ENCODE results near the gene NKD1.

The NKD1 gene

GRCh38 chr16:50616883-50617645 lies 68.9 kb downstream of the NKD1 start:
- H3K9ac ChIP-seq (ENCODE audit: low read depth, low read length) = no peak overlapping the region
- no peak overlapping the region for H3K4me3 ChIP-seq (ENCODE audit: low read depth, low read length)
- H3K9me3 ChIP-seq (ENCODE audit: control insufficient read depth, insufficient read depth, low read length) = no peaks in the 10 kb centered on the region
- peaks cover 2% of the 10 kb centered on the region for H3K36me3 ChIP-seq (ENCODE audit: control insufficient read depth, insufficient read depth, low read length)
- H3K4me1 ChIP-seq (ENCODE audit: control insufficient read depth, insufficient read depth, low read length) = peaks cover 3% of the 10 kb centered on the region
- H3K27me3 ChIP-seq (ENCODE audit: control insufficient read depth, insufficient read depth, low read length) = no peaks in the 10 kb centered on the region

- H3K9ac ChIP-seq (ENCODE audit: low read depth, low read length) = no peak overlapping the region
These were observed 69.5 kb downstream of the NKD1 start for GRCh38 chr16:50617646-50618184.

GRCh38 chr16:50618238-50618918 lies 70.2 kb downstream of the NKD1 start:
- Histone ChIP-seq H3K27me3 (ENCODE audit: control insufficient read depth, insufficient read depth, low read length) (no peaks in the 10 kb centered on the region), H3K9ac (ENCODE audit: low read depth, low read length) (no peak overlapping the region), H3K36me3 (ENCODE audit: control insufficient read depth, insufficient read depth, low read length) (peaks cover 2% of the 10 kb centered on the region), H3K4me3 (ENCODE audit: low read depth, low read length) (no peak overlapping the region), H3K4me1 (ENCODE audit: control insufficient read depth, insufficient read depth, low read length) (peaks cover 3% of the 10 kb centered on the region), H3K9me3 (ENCODE audit: control insufficient read depth, insufficient read depth, low read length) (no peaks in the 10 kb centered on the region)

More at GRCh38 chr16:50617646-50618184, 69.5 kb downstream of the NKD1 start:
- H3K4me3 ChIP-seq (ENCODE audit: low read depth, low read length) = no peak overlapping the region
- peaks cover 3% of the 10 kb centered on the region for H3K4me1 ChIP-seq (ENCODE audit: control insufficient read depth, insufficient read depth, low read length)
- H3K27me3 ChIP-seq (ENCODE audit: control insufficient read depth, insufficient read depth, low read length) = no peaks in the 10 kb centered on the region
- peaks cover 2% of the 10 kb centered on the region for H3K36me3 ChIP-seq (ENCODE audit: control insufficient read depth, insufficient read depth, low read length)
- no peaks in the 10 kb centered on the region for H3K9me3 ChIP-seq (ENCODE audit: control insufficient read depth, insufficient read depth, low read length)

- Histone ChIP-seq H3K4me1 (ENCODE audit: control insufficient read depth, insufficient read depth, low read length) (peaks cover 3% of the 10 kb centered on the region), H3K36me3 (ENCODE audit: control insufficient read depth, insufficient read depth, low read length) (peaks cover 2% of the 10 kb centered on the region), H3K27me3 (ENCODE audit: control insufficient read depth, insufficient read depth, low read length) (no peaks in the 10 kb centered on the region), H3K4me3 (ENCODE audit: low read depth, low read length) (no peak overlapping the region), H3K9ac (ENCODE audit: low read depth, low read length) (no peak overlapping the region), H3K9me3 (ENCODE audit: control insufficient read depth, insufficient read depth, low read length) (no peaks in the 10 kb centered on the region)
These were observed 71.7 kb downstream of the NKD1 start for GRCh38 chr16:50619702-50620491.

GRCh38 chr16:50620646-50621451 lies 72.7 kb downstream of the NKD1 start:
- Histone ChIP-seq H3K9me3 (ENCODE audit: control insufficient read depth, insufficient read depth, low read length) (no peaks in the 10 kb centered on the region), H3K36me3 (ENCODE audit: control insufficient read depth, insufficient read depth, low read length) (peaks cover 2% of the 10 kb centered on the region), H3K4me3 (ENCODE audit: low read depth, low read length) (no peak overlapping the region), H3K4me1 (ENCODE audit: control insufficient read depth, insufficient read depth, low read length) (peaks cover 3% of the 10 kb centered on the region), H3K9ac (ENCODE audit: low read depth, low read length) (no peak overlapping the region), H3K27me3 (ENCODE audit: control insufficient read depth, insufficient read depth, low read length) (no peaks in the 10 kb centered on the region)

GRCh38 chr16:50621452-50621792 lies 73.2 kb downstream of the NKD1 start:
- peaks cover 2% of the 10 kb centered on the region for H3K36me3 ChIP-seq (ENCODE audit: control insufficient read depth, insufficient read depth, low read length)
- H3K4me3 ChIP-seq (ENCODE audit: low read depth, low read length) = no peak overlapping the region
- H3K4me1 ChIP-seq (ENCODE audit: control insufficient read depth, insufficient read depth, low read length) = peaks cover 3% of the 10 kb centered on the region
- H3K27me3 ChIP-seq (ENCODE audit: control insufficient read depth, insufficient read depth, low read length) = no peaks in the 10 kb centered on the region
- H3K9ac ChIP-seq (ENCODE audit: low read depth, low read length) = no peak overlapping the region
- no peaks in the 10 kb centered on the region for H3K9me3 ChIP-seq (ENCODE audit: control insufficient read depth, insufficient read depth, low read length)

GRCh38 chr16:50622029-50622428 lies 73.8 kb downstream of the NKD1 start:
- H3K4me3 ChIP-seq (ENCODE audit: low read depth, low read length) = no peak overlapping the region
- H3K27me3 ChIP-seq (ENCODE audit: control insufficient read depth, insufficient read depth, low read length) = no peaks in the 10 kb centered on the region
- H3K9ac ChIP-seq (ENCODE audit: low read depth, low read length) = no peak overlapping the region
- no peaks in the 10 kb centered on the region for H3K9me3 ChIP-seq (ENCODE audit: control insufficient read depth, insufficient read depth, low read length)
- H3K36me3 ChIP-seq (ENCODE audit: control insufficient read depth, insufficient read depth, low read length) = peaks cover 2% of the 10 kb centered on the region
- H3K4me1 ChIP-seq (ENCODE audit: control insufficient read depth, insufficient read depth, low read length) = peaks cover 3% of the 10 kb centered on the region

- Histone ChIP-seq H3K9me3 (ENCODE audit: control insufficient read depth, insufficient read depth, low read length) (no peaks in the 10 kb centered on the region), H3K9ac (ENCODE audit: low read depth, low read length) (no peak overlapping the region), H3K4me1 (ENCODE audit: control insufficient read depth, insufficient read depth, low read length) (no peaks in the 10 kb centered on the region), H3K36me3 (ENCODE audit: control insufficient read depth, insufficient read depth, low read length) (peaks cover 2% of the 10 kb centered on the region), H3K27me3 (ENCODE audit: control insufficient read depth, insufficient read depth, low read length) (no peaks in the 10 kb centered on the region), H3K4me3 (ENCODE audit: low read depth, low read length) (no peak overlapping the region)
These were observed 74.6 kb downstream of the NKD1 start for GRCh38 chr16:50622643-50623369.

GRCh38 chr16:50624449-50624970 lies 76.3 kb downstream of the NKD1 start:
- H3K36me3 ChIP-seq (ENCODE audit: control insufficient read depth, insufficient read depth, low read length) = no peaks in the 10 kb centered on the region
- H3K4me3 ChIP-seq (ENCODE audit: low read depth, low read length) = no peak overlapping the region
- H3K9ac ChIP-seq (ENCODE audit: low read depth, low read length) = no peak overlapping the region
- H3K4me1 ChIP-seq (ENCODE audit: control insufficient read depth, insufficient read depth, low read length) = no peaks in the 10 kb centered on the region
- no peaks in the 10 kb centered on the region for H3K9me3 ChIP-seq (ENCODE audit: control insufficient read depth, insufficient read depth, low read length)
- H3K27me3 ChIP-seq (ENCODE audit: control insufficient read depth, insufficient read depth, low read length) = no peaks in the 10 kb centered on the region

- H3K9me3 ChIP-seq (ENCODE audit: control insufficient read depth, insufficient read depth, low read length) = no peaks in the 10 kb centered on the region
- H3K9ac ChIP-seq (ENCODE audit: low read depth, low read length) = no peak overlapping the region
- no peaks in the 10 kb centered on the region for H3K36me3 ChIP-seq (ENCODE audit: control insufficient read depth, insufficient read depth, low read length)
- no peak overlapping the region for H3K4me3 ChIP-seq (ENCODE audit: low read depth, low read length)
- no peaks in the 10 kb centered on the region for H3K27me3 ChIP-seq (ENCODE audit: control insufficient read depth, insufficient read depth, low read length)
- H3K4me1 ChIP-seq (ENCODE audit: control insufficient read depth, insufficient read depth, low read length) = no peaks in the 10 kb centered on the region
These were observed 77.2 kb downstream of the NKD1 start for GRCh38 chr16:50625374-50625773.
